HepG2 (cell line): ENCODE results near the gene SSBP4. TPM values are rescaled to one million over a fixed set of nuclear protein-coding genes. Genes with fewer than 3 reads are reported as not detected.

Experiments
- CBX2 ChIP-seq, 2 experiments: fragments of 200-600 bp in 1 of 2; sonication (generic); formaldehyde crosslinking in 1 of 2; IDR thresholded peaks; 2 replicates each; pipeline versions ENCODE4 v1.7.0 to v1.8.1; 2018 to 2022; ENCODE audit warnings: low read depth in 2 of 2, low read length in 1 of 2, mild to moderate bottlenecking in 1 of 2, missing genetic modification reagents in 1 of 2
- EP300 ChIP-seq, 3 experiments: sonication (generic) in 1 of 3; formaldehyde crosslinking in 1 of 3; IDR thresholded peaks; 2 replicates each; pipeline versions ENCODE4 v1.5.1 to v1.6.1; 2011 to 2020; ENCODE audit warnings: low read depth in 2 of 3, low read length in 2 of 3, borderline replicate concordance in 1 of 3, improper control_type of control experiment in 1 of 3, mild to moderate bottlenecking in 1 of 3, missing genetic modification reagents in 1 of 3, moderate library complexity in 1 of 3
- KLF6 ChIP-seq: IDR thresholded peaks from 2 replicates; pipeline ENCODE4 v1.8.0; 2016; ENCODE audit warnings: missing biosample characterization, missing genetic modification reagents
- MED8 ChIP-seq: sonication (generic); formaldehyde crosslinking; IDR thresholded peaks from 2 replicates; pipeline ENCODE4 v1.8.1; 2023; ENCODE audit warnings: mild to moderate bottlenecking, missing genetic modification reagents; ENCODE audit not compliant: insufficient replicate concordance
- PHB2 ChIP-seq: fragments of 450-650 bp; IDR thresholded peaks from 2 replicates; pipeline ENCODE4 v1.6.1; 2018; ENCODE audit not compliant: partially characterized antibody
- SP5 ChIP-seq: IDR thresholded peaks from 2 replicates; pipeline ENCODE4 v1.6.1; 2016; ENCODE audit warnings: low read depth, borderline replicate concordance
- ZBTB34 ChIP-seq: sonication (generic); formaldehyde crosslinking; IDR thresholded peaks from 2 replicates; pipeline ENCODE4 v1.8.0; 2022; ENCODE audit warnings: mild to moderate bottlenecking, missing genetic modification reagents
- ZBTB39 ChIP-seq: sonication (generic); formaldehyde crosslinking; IDR thresholded peaks from 2 replicates; pipeline ENCODE4 v1.5.0; 2020; ENCODE audit warnings: missing genetic modification reagents
- ZKSCAN1 ChIP-seq: fragments of 150-350 bp; IDR thresholded peaks from 2 replicates; pipeline ENCODE4 v1.6.1; 2014; ENCODE audit warnings: low read length
- ZNF503 ChIP-seq: sonication (generic); formaldehyde crosslinking; IDR thresholded peaks from 2 replicates; pipeline ENCODE4 v1.4.0; 2020; ENCODE audit warnings: missing genetic modification reagents
- ZNF550 ChIP-seq: sonication (generic); formaldehyde crosslinking; IDR thresholded peaks from 2 replicates; pipeline ENCODE4 v1.4.0; 2020; ENCODE audit warnings: mild to moderate bottlenecking, missing genetic modification reagents, borderline replicate concordance
- ZNF609 ChIP-seq: sonication (generic); formaldehyde crosslinking; IDR thresholded peaks from 2 replicates; pipeline ENCODE4 v1.4.0; 2020; ENCODE audit warnings: mild to moderate bottlenecking, missing genetic modification reagents, borderline replicate concordance
- ZNF770 ChIP-seq: sonication (generic); formaldehyde crosslinking; IDR thresholded peaks from 2 replicates; pipeline ENCODE4 v1.5.0; 2020; ENCODE audit warnings: mild to moderate bottlenecking, missing genetic modification reagents
- ZNF776 ChIP-seq: sonication (generic); formaldehyde crosslinking; IDR thresholded peaks from 2 replicates; pipeline ENCODE4 v1.4.0; 2020; ENCODE audit warnings: mild to moderate bottlenecking, missing genetic modification reagents
- polyA plus RNA-seq, 8 experiments: library from polyadenylated mRNA; depleted of rRNA in 3 of 8; stranded (reverse) in 7 of 8; unstranded in 1 of 8; fragments of >200 nt; fragmentation: Illumina TruSeq in 4 of 8; extraction: Trizol in 4 of 8; gene quantifications; 2 replicates each; pipeline versions ENCODE4 v1.2.1 to v1.2.3, GENCODE V29; 2011 to 2016; ENCODE audit warnings: low read depth in 4 of 8, missing spikeins in 1 of 8, mixed read lengths in 1 of 8; ENCODE audit not compliant: insufficient read depth in 1 of 8
- total RNA-seq, 5 experiments: library from RNA; depleted of rRNA; stranded (reverse); fragments of >200 nt; fragmentation: Illumina TruSeq; extraction: Trizol; gene quantifications; 2 replicates each; pipeline ENCODE4 v1.2.3, GENCODE V29; 2016; ENCODE audit warnings: low read depth in 1 of 5

The SSBP4 gene
- total and polyA plus RNA-seq, 2 of the 13 experiments (the other 11 are each of a cell fraction or from before 2014, with no cell fraction given) = 20.8 to 39.5 TPM

- TF ChIP-seq CBX2 (IDR thresholded peaks at IDR 0.05; ENCODE audit: low read depth, low read length) = no peak
- TF ChIP-seq CBX2 (CRISPR knock-in tag; IDR thresholded peaks at IDR 0.05; ENCODE audit: low read depth) = no peak
- TF ChIP-seq ZBTB39 (CRISPR knock-in tag) = 0 out of 2 replicates have a peak, but pooled peaks have one; percentile 34
- peak; percentile 81 for TF ChIP-seq ZNF609 (CRISPR knock-in tag)
- TF ChIP-seq ZNF550 = no peak
- TF ChIP-seq PHB2 = no peak
- TF ChIP-seq EP300 (IDR thresholded peaks at IDR 0.05; ENCODE audit: low read depth in 2 of 2, low read length in 2 of 2) = peak in 1 of 2 experiments; percentile 75; a peak in 2 of 4 replicates
- TF ChIP-seq EP300 (CRISPR knock-in tag; IDR thresholded peaks at IDR 0.05; ENCODE audit: borderline replicate concordance) = peak; percentile 91
- TF ChIP-seq ZNF776 (CRISPR knock-in tag) = no peak
- TF ChIP-seq ZNF503 (CRISPR knock-in tag) = no peak
- peak; percentile 93 for TF ChIP-seq KLF6 (CRISPR knock-in tag)
- TF ChIP-seq SP5 (CRISPR knock-in tag) = peak; percentile 68; the same call in 1 of the 2 replicates
- peak; percentile 83 for TF ChIP-seq ZBTB34 (CRISPR knock-in tag)
- TF ChIP-seq ZNF770 = no peak; the same call in 1 of the 2 replicates
- no peak for TF ChIP-seq ZKSCAN1
- TF ChIP-seq MED8 (CRISPR knock-in tag) = peak; percentile 49
Measured at GRCh38 chr19:18478545-18479311, 59.5 kb downstream of the SSBP4 start (continued).
